Measurements from ENCODE around the gene ZNF778.

The ZNF778 gene

DNA sequence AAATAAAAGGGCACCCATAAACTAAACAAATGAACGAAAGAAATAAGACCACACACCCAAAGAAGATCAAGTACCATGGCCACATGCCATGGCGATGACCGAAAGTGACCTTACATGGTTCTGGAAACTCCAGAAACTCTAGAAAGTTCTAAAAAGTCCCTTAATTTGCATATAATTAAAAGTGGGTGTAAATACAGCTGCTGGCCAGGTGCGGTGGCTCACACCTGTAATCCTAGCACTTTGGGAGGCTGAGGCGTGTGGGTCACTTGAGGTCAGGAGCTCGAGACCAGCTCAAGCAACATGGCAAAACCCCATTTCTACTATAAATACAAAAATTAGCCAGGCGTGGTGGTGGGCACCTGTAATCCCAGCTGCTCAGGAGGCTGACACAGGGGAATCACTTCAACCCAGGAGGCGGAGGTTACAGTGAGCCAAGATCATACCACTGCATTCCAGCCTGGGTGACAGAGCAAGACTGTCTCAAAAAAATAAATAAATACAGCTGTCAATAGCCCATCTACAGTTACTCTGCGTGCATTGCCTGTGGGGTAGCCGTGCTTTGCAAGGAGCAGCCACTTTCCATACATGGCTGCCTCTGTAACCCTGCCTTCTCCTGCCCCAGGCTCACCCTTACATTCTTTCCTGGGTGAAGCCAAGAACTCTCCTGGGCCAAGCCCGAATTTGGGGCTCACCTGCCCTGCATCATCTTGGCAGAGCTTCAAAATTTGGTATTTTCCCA, 7.2 kb upstream of the ZNF778 start:
- FAIRE-seq (no peak), DNase-seq (ENCODE audit: insufficient read length) (no peak)
- TF ChIP-seq TAF1 (IDR thresholded peaks at IDR 0.05; ENCODE audit: borderline replicate concordance, low read depth, low read length) (no peak), POLR2AphosphoS5 (IDR thresholded peaks at IDR 0.05; ENCODE audit: low read depth, low read length) (no peak)

DNA sequence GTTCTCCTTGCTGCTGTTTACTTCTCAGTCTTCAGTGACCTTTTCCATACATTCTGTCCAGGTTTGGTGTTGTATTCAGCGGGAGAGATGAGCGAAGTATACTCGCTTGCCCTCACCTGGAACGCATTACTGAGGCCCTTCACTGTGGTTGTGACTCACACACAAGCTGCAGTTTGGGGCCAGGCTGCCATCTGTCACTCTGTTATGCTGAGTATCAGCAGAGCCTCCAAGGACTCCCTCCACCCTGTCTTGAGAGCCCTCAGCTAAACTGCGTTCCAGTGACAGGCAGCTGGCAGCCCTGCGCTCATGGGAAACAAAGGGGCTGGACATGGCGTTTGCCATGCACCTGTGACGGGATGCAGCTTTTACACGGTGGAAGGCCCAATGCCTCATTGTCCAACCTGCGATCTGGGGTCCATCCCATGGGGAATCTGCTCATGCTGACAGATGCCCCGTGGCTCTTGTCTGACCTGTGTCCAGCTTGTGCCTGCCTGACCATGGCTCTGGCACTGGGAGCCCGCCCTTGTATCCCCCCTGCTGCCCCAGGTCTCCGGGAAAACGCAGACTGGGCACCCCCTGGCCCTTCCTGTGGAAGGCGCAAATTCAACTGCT, 6.5 kb upstream of the ZNF778 start:
- no peak for DNase-seq (ENCODE audit: insufficient read length)
- FAIRE-seq = no peak
- TF ChIP-seq POLR2AphosphoS5 (IDR thresholded peaks at IDR 0.05; ENCODE audit: low read depth, low read length) = no peak
- TF ChIP-seq TAF1 (IDR thresholded peaks at IDR 0.05; ENCODE audit: borderline replicate concordance, low read depth, low read length) = no peak

DNA sequence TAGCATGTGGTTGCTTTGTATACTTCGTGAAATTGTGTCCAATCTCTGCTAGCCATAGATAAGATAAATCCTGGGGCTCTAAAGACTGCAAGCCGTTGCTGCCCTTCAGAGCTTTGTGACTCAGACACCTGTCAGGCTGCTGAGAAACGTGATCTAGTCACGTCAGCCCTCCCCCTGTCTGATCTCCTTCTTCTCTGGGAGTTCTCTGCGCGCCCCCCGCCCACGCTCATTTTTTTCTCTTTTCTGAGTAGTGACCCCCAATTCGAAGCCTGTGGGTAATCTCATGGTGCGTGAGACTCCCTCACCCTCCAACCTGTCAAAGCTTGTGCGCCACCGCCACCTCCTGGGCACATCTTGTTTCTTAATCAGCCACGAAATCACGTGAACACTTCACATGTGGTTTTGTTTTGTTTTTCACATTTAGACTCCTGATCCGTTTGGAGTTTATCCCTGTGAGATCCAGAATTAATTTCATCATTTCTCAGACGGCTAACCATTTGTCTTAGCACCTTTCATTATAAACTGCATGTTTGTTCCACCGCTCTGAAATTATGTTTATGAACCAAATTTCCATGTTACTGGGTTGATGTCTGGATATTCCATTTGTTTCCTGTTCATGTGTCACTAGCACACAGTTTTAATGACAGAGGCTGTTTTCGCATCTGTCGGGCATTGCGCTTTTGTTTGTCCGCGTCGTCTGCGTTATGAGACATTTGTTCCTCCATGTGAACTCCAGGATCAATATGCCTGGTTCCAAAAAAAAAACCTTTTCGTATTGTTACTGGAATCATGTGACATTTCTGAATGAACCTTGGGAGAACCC, 977 bp upstream of the ZNF778 start:
- FAIRE-seq (peak; percentile 95), DNase-seq (ENCODE audit: insufficient read length) (no peak)
- TF ChIP-seq POLR2AphosphoS5 (IDR thresholded peaks at IDR 0.05; ENCODE audit: low read depth, low read length) = no peak
- no peak for TF ChIP-seq TAF1 (IDR thresholded peaks at IDR 0.05; ENCODE audit: borderline replicate concordance, low read depth, low read length)
- TF ChIP-seq POLR2A (IDR thresholded peaks at IDR 0.05; ENCODE audit: low read depth, low read length) = no peak

DNA sequence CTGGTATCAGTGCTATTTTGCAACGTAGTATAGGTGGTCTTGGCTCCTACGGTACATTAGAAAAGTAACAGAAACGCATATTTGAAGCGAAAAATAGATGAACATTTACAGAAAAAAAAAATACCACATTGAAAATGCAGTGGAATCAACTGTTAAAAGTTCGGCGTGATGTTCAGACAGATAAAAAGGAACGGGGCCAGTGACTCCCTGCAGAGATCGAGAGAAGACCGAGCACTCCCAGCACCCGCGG, 440 bp upstream of the ZNF778 start:
- no peak for TF ChIP-seq POLR2A (IDR thresholded peaks at IDR 0.05; ENCODE audit: low read depth, low read length)
- no peak for TF ChIP-seq POLR2AphosphoS5 (IDR thresholded peaks at IDR 0.05; ENCODE audit: low read depth, low read length)
- TF ChIP-seq TAF1 (IDR thresholded peaks at IDR 0.05; ENCODE audit: borderline replicate concordance, low read depth, low read length) = no peak
- FAIRE-seq (no peak), DNase-seq (ENCODE audit: insufficient read length) (no peak)

DNA sequence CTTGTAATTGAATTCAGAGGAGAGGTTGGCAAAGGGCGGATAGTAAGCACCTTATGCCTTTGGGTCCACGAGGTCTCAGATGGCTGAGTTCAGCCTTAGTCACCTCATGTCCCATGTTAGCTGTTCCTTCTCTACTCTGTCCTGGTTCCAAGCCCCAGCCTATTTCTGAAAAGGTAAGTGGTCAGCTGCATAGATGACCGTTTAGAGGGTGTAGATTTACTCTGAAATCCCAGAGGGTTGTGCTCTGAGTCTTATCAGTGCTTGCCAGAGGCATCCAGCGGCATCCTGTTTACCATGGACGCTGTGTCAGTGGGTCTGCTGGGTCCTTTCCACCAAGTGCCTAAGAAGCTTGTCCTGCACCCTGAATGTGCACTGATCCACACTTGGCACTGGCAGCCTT, 1.9 kb downstream of the ZNF778 start:
- TF ChIP-seq POLR2AphosphoS5 (IDR thresholded peaks at IDR 0.05; ENCODE audit: low read depth, low read length) (no peak), TAF1 (IDR thresholded peaks at IDR 0.05; ENCODE audit: borderline replicate concordance, low read depth, low read length) (no peak), POLR2A (IDR thresholded peaks at IDR 0.05; ENCODE audit: low read depth, low read length) (no peak)
- DNase-seq (ENCODE audit: insufficient read length) (no peak), FAIRE-seq (no peak)

DNA sequence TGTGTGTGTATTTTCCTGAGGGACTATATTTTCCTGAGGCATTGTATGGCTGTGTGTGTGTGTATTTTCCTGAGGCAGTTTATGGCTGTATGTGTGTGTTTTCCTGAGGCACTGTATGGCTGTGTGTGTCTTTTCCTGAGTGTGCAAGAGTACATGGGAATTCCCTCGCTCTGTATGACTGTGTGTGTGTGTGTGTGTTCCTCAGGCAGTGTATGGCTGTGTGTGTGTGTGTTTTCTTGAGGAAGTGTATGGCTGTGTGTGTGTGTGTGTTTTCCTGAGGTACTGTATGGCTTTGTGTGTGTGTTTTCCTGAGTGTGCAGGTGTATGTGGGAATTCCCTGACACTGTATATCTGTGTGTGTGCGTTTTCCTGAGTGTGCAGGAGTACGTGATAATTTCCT, 4.1 kb downstream of the ZNF778 start:
- no peak for DNase-seq (ENCODE audit: insufficient read length)
- no peak for FAIRE-seq
- no peak for TF ChIP-seq POLR2AphosphoS5 (IDR thresholded peaks at IDR 0.05; ENCODE audit: low read depth, low read length)
- TF ChIP-seq POLR2A (IDR thresholded peaks at IDR 0.05; ENCODE audit: low read depth, low read length) = no peak
- TF ChIP-seq TAF1 (IDR thresholded peaks at IDR 0.05; ENCODE audit: borderline replicate concordance, low read depth, low read length) = no peak

DNA sequence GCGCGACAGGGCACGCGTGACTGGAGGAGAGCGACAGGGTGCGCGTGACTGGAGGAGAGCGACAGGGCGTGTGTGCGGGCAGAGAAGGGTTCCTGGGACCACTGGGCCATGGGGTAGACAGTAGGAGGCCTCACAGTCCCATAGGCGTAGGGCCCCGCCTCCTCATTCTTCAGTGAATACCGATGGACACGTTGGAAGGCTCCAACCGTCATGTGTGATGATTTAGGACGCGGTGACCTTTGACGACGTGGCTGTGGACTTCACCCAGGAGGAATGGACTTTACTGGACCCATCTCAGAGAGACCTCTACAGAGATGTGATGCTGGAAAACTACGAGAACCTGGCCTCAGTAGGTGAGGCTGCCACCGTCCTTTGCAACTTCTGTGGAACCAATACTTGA, 5.4 kb downstream of the ZNF778 start:
- FAIRE-seq (no peak), DNase-seq (ENCODE audit: insufficient read length) (no peak)
- TF ChIP-seq POLR2A (IDR thresholded peaks at IDR 0.05; ENCODE audit: low read depth, low read length) (no peak), POLR2AphosphoS5 (IDR thresholded peaks at IDR 0.05; ENCODE audit: low read depth, low read length) (no peak), TAF1 (IDR thresholded peaks at IDR 0.05; ENCODE audit: borderline replicate concordance, low read depth, low read length) (no peak)

DNA sequence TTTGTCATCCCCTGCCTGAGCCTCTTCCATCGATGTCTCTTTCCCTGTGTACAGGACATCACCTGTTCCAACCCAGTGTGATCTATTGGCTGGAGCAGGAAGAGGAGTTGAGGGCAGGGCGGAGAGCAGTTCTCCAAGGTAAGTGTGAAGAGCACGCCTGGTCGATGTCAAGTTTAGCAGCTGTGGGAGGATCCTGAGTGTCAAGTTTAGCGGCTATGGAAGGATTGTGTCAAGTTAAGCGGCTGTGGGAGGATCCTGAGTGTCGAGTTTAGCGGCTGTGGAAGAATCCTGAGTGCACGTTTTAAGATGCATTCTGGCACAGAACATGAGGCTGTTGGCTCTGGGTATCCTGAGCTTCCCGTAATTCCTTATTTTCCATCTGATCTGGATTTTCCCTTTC, 7.2 kb downstream of the ZNF778 start:
- DNase-seq (ENCODE audit: insufficient read length) (no peak), FAIRE-seq (no peak)
- TF ChIP-seq POLR2AphosphoS5 (IDR thresholded peaks at IDR 0.05; ENCODE audit: low read depth, low read length) = no peak
- TF ChIP-seq POLR2A (IDR thresholded peaks at IDR 0.05; ENCODE audit: low read depth, low read length) = no peak
- TF ChIP-seq TAF1 (IDR thresholded peaks at IDR 0.05; ENCODE audit: borderline replicate concordance, low read depth, low read length) = no peak

DNA sequence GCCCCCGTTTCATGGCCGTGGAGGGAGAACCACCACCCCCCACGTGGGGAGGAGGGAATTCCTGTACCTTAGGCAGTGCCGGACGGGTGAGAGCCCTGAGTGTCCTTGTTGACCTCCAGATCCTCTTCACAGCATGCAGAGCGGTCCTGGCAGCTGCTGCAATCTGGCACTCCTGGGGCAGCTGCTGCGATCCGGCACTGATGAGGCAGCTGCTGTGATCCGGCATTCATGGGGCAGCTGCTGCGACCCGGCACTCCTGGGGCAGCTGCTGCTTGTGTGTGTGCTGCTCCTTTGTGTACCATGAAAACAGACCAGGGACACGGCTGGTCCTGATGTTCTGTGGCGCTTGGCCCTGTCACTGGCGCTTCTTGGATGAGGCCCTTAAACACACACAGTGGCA, 12.8 kb downstream of the ZNF778 start:
- TF ChIP-seq TAF1 (IDR thresholded peaks at IDR 0.05; ENCODE audit: borderline replicate concordance, low read depth, low read length) (no peak), POLR2AphosphoS5 (IDR thresholded peaks at IDR 0.05; ENCODE audit: low read depth, low read length) (no peak), POLR2A (IDR thresholded peaks at IDR 0.05; ENCODE audit: low read depth, low read length) (no peak)
- DNase-seq (ENCODE audit: insufficient read length) (no peak), FAIRE-seq (no peak)

DNA sequence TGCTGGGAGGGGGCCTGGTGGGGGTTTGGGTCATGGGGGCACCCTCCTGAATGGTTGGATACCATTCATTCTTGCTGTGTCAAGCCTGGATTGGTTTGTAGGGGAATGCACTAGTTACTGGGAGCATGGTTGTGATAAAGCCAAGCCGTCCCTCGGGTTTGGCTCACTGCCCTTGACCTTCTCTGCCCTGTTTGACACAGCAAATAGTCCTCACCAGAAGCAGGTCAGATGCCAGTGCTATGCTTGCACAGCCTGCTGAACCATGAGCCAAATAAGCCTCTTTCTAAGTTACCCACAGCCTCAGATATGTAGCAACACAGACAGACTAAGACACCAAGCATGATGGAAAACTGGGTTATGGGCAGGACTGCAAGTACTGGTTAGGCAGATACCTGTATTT, 14.6 kb downstream of the ZNF778 start:
- TF ChIP-seq POLR2AphosphoS5 (IDR thresholded peaks at IDR 0.05; ENCODE audit: low read depth, low read length) = no peak
- TF ChIP-seq TAF1 (IDR thresholded peaks at IDR 0.05; ENCODE audit: borderline replicate concordance, low read depth, low read length) = no peak
- FAIRE-seq = no peak

DNA sequence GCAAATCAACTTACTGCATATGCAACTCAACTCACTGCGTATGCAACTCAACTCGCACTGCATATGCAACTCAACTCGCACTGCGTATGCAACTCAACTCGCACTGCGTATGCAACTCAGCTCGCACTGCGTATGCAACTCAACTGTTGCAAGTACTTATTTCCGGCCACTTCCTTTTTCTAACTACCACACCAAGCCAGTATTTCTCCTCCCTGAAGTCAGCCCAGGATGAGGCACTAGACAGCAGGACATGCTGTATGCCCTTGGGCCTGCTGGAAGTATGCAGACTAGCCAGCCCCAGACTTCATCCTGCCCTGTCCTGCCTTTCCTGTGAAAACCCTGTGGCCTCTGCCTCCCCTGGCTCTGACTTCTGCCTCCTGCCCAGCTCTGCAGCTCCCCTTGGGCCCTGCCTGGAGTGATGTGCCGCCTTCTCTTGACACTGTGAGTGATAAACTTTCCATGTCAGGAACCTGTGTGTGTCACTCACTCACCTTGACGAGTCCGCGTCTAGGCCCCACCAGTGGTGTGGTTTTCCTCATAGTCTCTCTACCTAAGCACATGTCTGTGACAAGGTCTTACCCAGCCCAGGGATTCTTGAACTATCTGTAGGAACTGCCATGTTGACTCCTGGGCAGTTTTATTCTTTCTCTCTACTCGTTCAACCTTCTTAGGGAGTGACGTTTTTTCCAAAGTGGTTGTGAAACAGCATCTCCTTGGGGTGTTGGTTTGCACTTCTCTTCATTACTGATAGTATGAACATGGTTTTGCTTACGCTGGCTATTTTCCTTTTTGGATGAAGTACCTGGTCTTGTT, 16.4 kb downstream of the ZNF778 start:
- FAIRE-seq (no peak), DNase-seq (ENCODE audit: insufficient read length) (no peak)
- no peak for TF ChIP-seq TAF1 (IDR thresholded peaks at IDR 0.05; ENCODE audit: borderline replicate concordance, low read depth, low read length)
- no peak for TF ChIP-seq POLR2A (IDR thresholded peaks at IDR 0.05; ENCODE audit: low read depth, low read length)
- TF ChIP-seq POLR2AphosphoS5 (IDR thresholded peaks at IDR 0.05; ENCODE audit: low read depth, low read length) = no peak

More for the DNA sequence above, 14.6 kb downstream of the ZNF778 start:
- DNase-seq (ENCODE audit: insufficient read length) = no peak

Data from GM12892 (cell line).